ENCODE measurements around the gene IGFL2. TPM values are rescaled to one million over a fixed set of nuclear protein-coding genes. Genes with fewer than 3 reads are reported as not detected.

The IGFL2 gene
- total and polyA plus RNA-seq, 3 donors from 2014 or later = 7.2 to 8.0 (median 7.6) TPM

DNA sequence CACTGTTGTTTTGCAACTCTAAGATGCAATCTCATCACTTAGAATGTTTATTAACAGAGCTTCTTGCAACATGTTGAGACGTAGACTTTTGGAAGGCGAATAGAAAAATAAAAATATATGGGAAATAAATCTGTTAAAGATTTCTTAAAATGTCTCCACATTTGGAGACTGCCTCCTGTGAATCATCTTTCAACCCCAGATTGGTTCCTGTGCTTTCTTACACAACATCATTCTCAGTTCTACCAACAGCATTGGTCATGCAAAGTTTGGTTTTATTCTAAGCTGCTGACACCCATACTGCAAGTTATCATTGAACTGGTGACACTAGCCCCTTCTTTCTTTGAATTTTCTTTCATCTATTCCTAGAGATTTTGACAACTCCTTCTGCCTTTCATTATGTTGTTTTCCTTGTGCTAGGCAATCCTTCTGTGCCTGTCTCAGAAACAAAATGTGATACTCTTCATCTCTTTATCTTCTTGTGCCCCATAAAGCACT is 21.9 kb upstream of the IGFL2 start:
- Histone ChIP-seq H3K36me3 (ENCODE audit: low read depth, missing control alignments) (no peaks in the 10 kb centered on the region), H3K27me3 (no peaks in the 10 kb centered on the region), H3K9me3 (no peaks in the 10 kb centered on the region), H3K27ac (no peak overlapping the region), H3K4me1 (no peaks in the 10 kb centered on the region), H3K4me3 (no peak overlapping the region)
- intact Hi-C loops (cut with DNase I; ENCODE audit: low total_unique reads) = no loop called here
- WGBS, 2 donors = 88 to 91% methylated on average over 2 of the region's 2 CpGs
- no peak for DNase-seq
- TF ChIP-seq POLR2A (IDR thresholded peaks at IDR 0.05) = no peak

GRCh38 chr19:46131485-46132143 is 16.4 kb upstream of the IGFL2 start:
- 88 to 90% methylated on average over 10 of the region's 10 CpGs for WGBS, 2 donors
- TF ChIP-seq POLR2A (IDR thresholded peaks at IDR 0.05) (no peak), CTCF (IDR thresholded peaks at IDR 0.05) (no peak)
- intact Hi-C loops (cut with DNase I; ENCODE audit: low total_unique reads) = no loop called here
- Histone ChIP-seq H3K27ac (no peak overlapping the region), H3K27me3 (no peaks in the 10 kb centered on the region), H3K4me1 (peaks cover 17% of the 10 kb centered on the region), H3K4me3 (no peak overlapping the region), H3K9me3 (no peaks in the 10 kb centered on the region), H3K36me3 (ENCODE audit: low read depth, missing control alignments) (no peaks in the 10 kb centered on the region)
- DNase-seq = no peak

- 50 to 69% methylated on average over 4 of the region's 4 CpGs for WGBS, 2 donors
Observed at GRCh38 chr19:46132508-46133100, 15.4 kb upstream of the IGFL2 start.

DNA sequence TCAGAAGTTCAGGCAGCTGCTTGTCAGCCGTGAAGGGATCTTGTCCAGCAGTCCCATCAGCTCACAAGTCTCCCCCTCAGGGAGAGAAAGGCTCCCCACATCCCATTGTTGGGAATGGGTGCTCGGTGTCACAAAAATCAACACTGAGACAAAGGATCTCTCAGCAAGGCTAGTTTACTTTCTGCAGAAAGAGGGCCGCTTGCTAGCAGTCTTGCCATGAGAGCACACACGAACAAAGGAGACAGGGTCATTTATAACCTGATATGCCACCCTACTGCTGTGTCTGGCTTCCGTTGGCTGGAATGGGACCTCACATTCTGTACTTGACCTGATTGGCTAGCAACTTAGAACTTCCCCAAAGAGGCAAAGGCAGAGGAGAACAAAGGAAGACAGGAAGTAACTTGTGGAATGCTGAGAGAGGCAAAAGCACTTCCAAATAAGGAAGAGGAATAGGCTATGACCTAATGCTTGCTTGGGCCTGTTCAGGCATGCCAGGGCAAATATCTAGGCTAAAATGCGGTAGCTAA is 14.9 kb upstream of the IGFL2 start:
- no peak overlapping the region for H3K4me3 ChIP-seq
- DNase-seq = peak; percentile 67

More at GRCh38 chr19:46132508-46133100, 15.4 kb upstream of the IGFL2 start:
- Histone ChIP-seq H3K4me3 (no peak overlapping the region), H3K36me3 (ENCODE audit: low read depth, missing control alignments) (no peaks in the 10 kb centered on the region), H3K4me1 (peaks cover 17% of the 10 kb centered on the region), H3K27ac (peak overlapping the region; percentile 63 to 87), H3K9me3 (no peaks in the 10 kb centered on the region), H3K27me3 (no peaks in the 10 kb centered on the region)
- intact Hi-C loops (cut with DNase I; ENCODE audit: low total_unique reads) = no loop called here
- TF ChIP-seq POLR2A (IDR thresholded peaks at IDR 0.05) = no peak
- no peak for TF ChIP-seq CTCF (IDR thresholded peaks at IDR 0.05)
- no peak for DNase-seq

More for the DNA sequence above, 14.9 kb upstream of the IGFL2 start:
- Histone ChIP-seq H3K27ac (peak overlapping the region; percentile 63 to 87), H3K9me3 (no peaks in the 10 kb centered on the region), H3K4me1 (peaks cover 17% of the 10 kb centered on the region), H3K36me3 (ENCODE audit: low read depth, missing control alignments) (no peaks in the 10 kb centered on the region), H3K27me3 (no peaks in the 10 kb centered on the region)
- 48 to 59% methylated on average over 6 of the region's 6 CpGs for WGBS, 2 donors
- TF ChIP-seq CTCF (IDR thresholded peaks at IDR 0.05) = no peak
- TF ChIP-seq POLR2A (IDR thresholded peaks at IDR 0.05) = no peak
- intact Hi-C loops (cut with DNase I; ENCODE audit: low total_unique reads) = no loop called here
